H9 (cell line): ENCODE results near the gene SIGLEC1. TPM values are rescaled to one million over a fixed set of nuclear protein-coding genes. Genes with fewer than 3 reads are reported as not detected.

ENCODE experiments used
- DNase-seq: peaks from one replicate; pipeline ENCODE4 v3.0.0-alpha.2; 2017
- H2AFZ ChIP-seq: one replicate; pipeline ENCODE4 v1.6.1; 2013; ENCODE audit warnings: mild to moderate bottlenecking, low read length, control low read depth, moderate library complexity
- H2AK5ac ChIP-seq: 2 replicates; pipeline ENCODE4 v1.6.1; 2013; ENCODE audit warnings: low read length, control low read depth, mixed read lengths; ENCODE audit not compliant: insufficient read length
- H2BK120ac ChIP-seq: one replicate; pipeline ENCODE4 v1.6.1; 2013; ENCODE audit warnings: low read depth, mild to moderate bottlenecking, low read length, control low read depth, inconsistent platforms; ENCODE audit not compliant: poor library complexity, severe bottlenecking
- H2BK12ac ChIP-seq: 2 replicates; pipeline ENCODE4 v1.6.1; 2013; ENCODE audit warnings: low read length, control low read depth, mixed read lengths, low read depth; ENCODE audit not compliant: insufficient read length
- H2BK15ac ChIP-seq: 2 replicates; pipeline ENCODE4 v1.6.1; 2013; ENCODE audit warnings: low read depth, low read length, control low read depth
- H2BK20ac ChIP-seq: one replicate; pipeline ENCODE4 v1.6.1; 2013; ENCODE audit warnings: low read depth, mild to moderate bottlenecking, low read length, control low read depth, inconsistent platforms; ENCODE audit not compliant: poor library complexity, severe bottlenecking
- H2BK5ac ChIP-seq: 2 replicates; pipeline ENCODE4 v1.6.1; 2013; ENCODE audit warnings: low read length, control low read depth, mixed read lengths; ENCODE audit not compliant: insufficient read length
- H3K14ac ChIP-seq: 2 replicates; pipeline ENCODE4 v1.6.1; 2013; ENCODE audit warnings: low read length, control low read depth; ENCODE audit not compliant: insufficient read depth
- H3K18ac ChIP-seq: 2 replicates; pipeline ENCODE4 v1.6.1; 2013; ENCODE audit warnings: low read depth, mild to moderate bottlenecking, mixed read lengths, low read length, control low read depth; ENCODE audit not compliant: insufficient read length
- H3K23ac ChIP-seq: 2 replicates; pipeline ENCODE4 v1.6.1; 2013; ENCODE audit warnings: low read length, control low read depth, mixed read lengths, low read depth; ENCODE audit not compliant: insufficient read length
- H3K23me2 ChIP-seq: 2 replicates; pipeline ENCODE4 v1.6.1; 2013; ENCODE audit warnings: low read depth, mild to moderate bottlenecking, mixed read lengths, low read length, control low read depth; ENCODE audit not compliant: insufficient read length, poor library complexity, severe bottlenecking
- H3K27ac ChIP-seq: 2 replicates; pipeline ENCODE4 v1.5.1; 2013; ENCODE audit warnings: low read length, control low read depth, mixed read lengths, low read depth; ENCODE audit not compliant: insufficient read length
- H3K27me3 ChIP-seq: 2 replicates; pipeline ENCODE4 v1.6.1; 2013; ENCODE audit warnings: low read length, control low read depth, inconsistent platforms; ENCODE audit not compliant: insufficient read depth
- H3K4ac ChIP-seq: 2 replicates; pipeline ENCODE4 v1.6.1; 2013; ENCODE audit warnings: low read depth, mild to moderate bottlenecking, control low read depth, inconsistent platforms, low read length, moderate library complexity
- H3K4me1 ChIP-seq: 2 replicates; pipeline ENCODE4 v1.6.1; 2013; ENCODE audit warnings: low read length, control low read depth, inconsistent platforms; ENCODE audit not compliant: insufficient read depth
- H3K4me2 ChIP-seq: 2 replicates; pipeline ENCODE4 v1.6.1; 2013; ENCODE audit warnings: low read length, control low read depth, mixed read lengths; ENCODE audit not compliant: insufficient read length, insufficient read depth
- H3K56ac ChIP-seq: 2 replicates; pipeline ENCODE4 v1.6.1; 2013; ENCODE audit warnings: low read depth, mild to moderate bottlenecking, mixed read lengths, low read length, control low read depth; ENCODE audit not compliant: insufficient read length
- H3K79me1 ChIP-seq: 2 replicates; pipeline ENCODE4 v1.6.1; 2013; ENCODE audit warnings: low read depth, mild to moderate bottlenecking, moderate library complexity, low read length, control low read depth, inconsistent platforms; ENCODE audit not compliant: insufficient read depth, poor library complexity, severe bottlenecking
- H3K79me2 ChIP-seq: 2 replicates; pipeline ENCODE4 v1.6.1; 2013; ENCODE audit warnings: low read length, control low read depth, inconsistent platforms; ENCODE audit not compliant: insufficient read depth
- H3K9ac ChIP-seq: 2 replicates; pipeline ENCODE4 v1.6.1; 2013; ENCODE audit warnings: low read length, control low read depth, mixed read lengths; ENCODE audit not compliant: insufficient read length; ENCODE audit errors: extremely low read depth
- H3K9me3 ChIP-seq: one replicate; pipeline ENCODE4 v1.6.1; 2013; ENCODE audit warnings: low read depth, low read length, inconsistent platforms; ENCODE audit not compliant: control insufficient read depth
- H3T11ph ChIP-seq: one replicate; pipeline ENCODE4 v1.6.1; 2013; ENCODE audit warnings: mild to moderate bottlenecking, low read length, control low read depth, inconsistent platforms
- H4K20me1 ChIP-seq: one replicate; pipeline ENCODE4 v1.6.1; 2013; ENCODE audit not compliant: control insufficient read depth, insufficient read length, insufficient read depth
- H4K5ac ChIP-seq: 2 replicates; pipeline ENCODE4 v1.6.1; 2013; ENCODE audit warnings: low read depth, mild to moderate bottlenecking, mixed read lengths, low read length, control low read depth; ENCODE audit not compliant: insufficient read length
- H4K8ac ChIP-seq: replicated peaks from 2 replicates; pipeline ENCODE4 v1.6.1; 2013; ENCODE audit warnings: low read length, control low read depth, mixed read lengths, low read depth; ENCODE audit not compliant: insufficient read length
- H4K91ac ChIP-seq: 2 replicates; pipeline ENCODE4 v1.6.1; 2013; ENCODE audit warnings: low read depth, mild to moderate bottlenecking, moderate library complexity, mixed read lengths, low read length, control low read depth; ENCODE audit not compliant: insufficient read length
- H3K27ac Mint-ChIP-seq, 3 experiments: 2 replicates in 2 of 3; 3 replicates in 1 of 3; pipeline ENCODE4 v1.8.0; 2020 to 2021; ENCODE audit warnings: mixed read lengths in 3 of 3, mild to moderate bottlenecking in 1 of 3, moderate library complexity in 1 of 3
- H3K27me3 Mint-ChIP-seq: 2 replicates; pipeline ENCODE4 v1.8.0; 2021; ENCODE audit warnings: low read depth, mild to moderate bottlenecking, moderate library complexity, mixed read lengths
- H3K36me3 Mint-ChIP-seq, 3 experiments: 2 replicates in 2 of 3; 3 replicates in 1 of 3; pipeline ENCODE4 v1.8.0; 2020 to 2021; ENCODE audit warnings: low read depth in 3 of 3, mixed read lengths in 3 of 3; ENCODE audit not compliant: insufficient read depth in 1 of 3
- H3K4me1 Mint-ChIP-seq, 2 experiments: 2 replicates each; pipeline ENCODE4 v1.8.0; 2020; ENCODE audit warnings: mixed read lengths in 2 of 2
- H3K4me3 Mint-ChIP-seq, 2 experiments: 2 replicates in 1 of 2; 3 replicates in 1 of 2; pipeline ENCODE4 v1.8.0; 2020 to 2021; ENCODE audit warnings: mild to moderate bottlenecking in 2 of 2, mixed read lengths in 2 of 2, moderate library complexity in 1 of 2
- H3K9me3 Mint-ChIP-seq, 2 experiments: 2 replicates in 1 of 2; 3 replicates in 1 of 2; pipeline ENCODE4 v1.8.0; 2020; ENCODE audit warnings: mild to moderate bottlenecking in 2 of 2, mixed read lengths in 2 of 2, moderate library complexity in 1 of 2
- WGBS: extraction: QIAGEN DNeasy Blood & Tissue Kit; methylation state at CpG from one replicate; pipeline ENCODE4 v1.1.7; 2013; ENCODE audit warnings: missing lambda C conversion rate, low lambda C conversion rate, mixed read lengths; ENCODE audit not compliant: insufficient read length; ENCODE audit errors: extremely low coverage; 5-methylcytosine and 5-hydroxymethylcytosine counted together
- total RNA-seq: library from RNA; stranded (reverse); gene quantifications from 2 replicates; pipeline ENCODE4 v1.2.1, GENCODE V29; 2021
- TF ChIP-seq, protein P1 (sequence below): fragments of 200-600 bp; sonication (generic); conservative IDR thresholded peaks from 3 replicates; pipeline ENCODE4 v1.8.0; 2021; ENCODE audit warnings: antibody characterized with exemption, mild to moderate bottlenecking

SIGLEC1 gene
- total RNA-seq, 1 experiment from 2014 or later = not detected

DNA sequence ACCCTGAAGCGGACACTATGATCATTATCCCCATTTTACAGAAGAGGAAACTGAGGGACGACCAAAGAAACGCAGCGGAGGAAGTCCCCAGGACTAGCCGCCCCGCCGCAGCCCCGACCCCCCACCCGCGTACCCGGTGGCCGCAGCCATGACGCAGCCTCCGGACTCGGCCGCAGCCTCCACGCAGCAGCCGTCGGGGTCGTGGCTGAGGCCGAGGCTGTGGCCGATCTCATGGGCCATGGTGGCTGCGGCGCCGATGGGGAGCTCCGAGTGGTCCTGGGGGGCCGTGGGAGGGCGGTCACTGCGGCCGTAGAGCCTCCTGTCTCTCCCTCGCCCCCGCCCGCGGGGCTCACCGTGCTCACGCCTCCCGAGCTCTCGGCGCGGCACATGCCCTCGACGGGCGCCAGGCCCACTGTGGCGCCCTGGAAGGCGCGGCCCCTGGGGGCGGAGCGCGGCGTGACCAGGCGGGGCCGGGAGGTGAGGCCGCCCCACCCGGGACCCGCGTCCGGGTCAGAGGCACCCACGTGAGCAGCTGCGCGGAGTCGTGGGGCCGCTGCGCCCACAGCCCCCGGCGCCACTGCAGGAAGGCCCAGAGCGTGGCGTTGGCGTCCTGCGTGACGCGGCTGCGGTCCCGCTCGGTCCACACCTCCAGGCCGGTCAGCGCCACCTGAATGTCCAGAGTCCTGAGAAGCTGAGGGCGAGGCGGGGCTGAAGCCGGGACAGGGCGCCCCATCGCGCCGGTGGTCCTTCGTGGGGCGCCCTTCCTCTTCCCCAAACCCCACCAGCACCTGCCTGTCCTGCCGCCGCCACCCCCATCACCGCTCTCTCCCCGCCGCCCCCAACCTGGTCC lies 39.0 kb downstream of the SIGLEC1 start:
- H3K4me1 Mint-ChIP-seq = peaks cover 13 to 22% of the 10 kb centered on the region in 2 experiments
- H3K36me3 Mint-ChIP-seq = no peaks in the 10 kb centered on the region
- no peaks in the 10 kb centered on the region for H3K9me3 Mint-ChIP-seq
- Histone ChIP-seq H3K4me2 (no peak overlapping the region), H3K27me3 (0 out of 2 replicates have a peak, but pooled peaks cover 2% of the 10 kb centered on the region), H2BK12ac (no peak overlapping the region), H3K9me3 (no peaks in the 10 kb centered on the region), H3K18ac (no peak overlapping the region), H3K4me1 (no peaks in the 10 kb centered on the region), H2BK120ac (no peak overlapping the region), H3K9ac (no peak overlapping the region), H2AFZ (no peak overlapping the region), H4K91ac (no peak overlapping the region), H3K56ac (no peak overlapping the region), H4K5ac (no peak overlapping the region), H2BK20ac (no peak overlapping the region), H2BK15ac (no peak overlapping the region), H4K20me1 (no peaks in the 10 kb centered on the region), H3K14ac (no peak overlapping the region), H2AK5ac (no peak overlapping the region), H3K4ac (no peak overlapping the region), H3K79me1 (no peaks in the 10 kb centered on the region), H3K27ac (no peak overlapping the region), H2BK5ac (no peak overlapping the region), H3K23me2 (no peaks in the 10 kb centered on the region), H3K23ac (no peak overlapping the region), H3K79me2 (no peaks in the 10 kb centered on the region), H4K8ac (no peak overlapping the region), H3T11ph (no peak overlapping the region)
- WGBS = no CpG with 5 or more reads among the region's 90 CpGs
- H3K27ac Mint-ChIP-seq = no peak overlapping the region; a peak in 1 of 7 replicates
- H3K27me3 Mint-ChIP-seq = peaks cover 25% of the 10 kb centered on the region
- no peak overlapping the region for H3K4me3 Mint-ChIP-seq
- TF ChIP-seq, protein P1, sequence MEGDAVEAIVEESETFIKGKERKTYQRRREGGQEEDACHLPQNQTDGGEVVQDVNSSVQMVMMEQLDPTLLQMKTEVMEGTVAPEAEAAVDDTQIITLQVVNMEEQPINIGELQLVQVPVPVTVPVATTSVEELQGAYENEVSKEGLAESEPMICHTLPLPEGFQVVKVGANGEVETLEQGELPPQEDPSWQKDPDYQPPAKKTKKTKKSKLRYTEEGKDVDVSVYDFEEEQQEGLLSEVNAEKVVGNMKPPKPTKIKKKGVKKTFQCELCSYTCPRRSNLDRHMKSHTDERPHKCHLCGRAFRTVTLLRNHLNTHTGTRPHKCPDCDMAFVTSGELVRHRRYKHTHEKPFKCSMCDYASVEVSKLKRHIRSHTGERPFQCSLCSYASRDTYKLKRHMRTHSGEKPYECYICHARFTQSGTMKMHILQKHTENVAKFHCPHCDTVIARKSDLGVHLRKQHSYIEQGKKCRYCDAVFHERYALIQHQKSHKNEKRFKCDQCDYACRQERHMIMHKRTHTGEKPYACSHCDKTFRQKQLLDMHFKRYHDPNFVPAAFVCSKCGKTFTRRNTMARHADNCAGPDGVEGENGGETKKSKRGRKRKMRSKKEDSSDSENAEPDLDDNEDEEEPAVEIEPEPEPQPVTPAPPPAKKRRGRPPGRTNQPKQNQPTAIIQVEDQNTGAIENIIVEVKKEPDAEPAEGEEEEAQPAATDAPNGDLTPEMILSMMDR = no peak
- DNase-seq = no peak
